ENCODE data around the gene ATP5F1E.

- TF ChIP-seq FOS (IDR thresholded peaks at IDR 0.05; ENCODE audit: low read depth, low read length), result no peak
- no peak for TF ChIP-seq CTCF (conservative IDR thresholded peaks at IDR 0.05; ENCODE audit: low read depth, low read length)
- TF ChIP-seq POLR2A (IDR thresholded peaks at IDR 0.05; ENCODE audit: low read depth, low read length), result no peak
- no peak for TF ChIP-seq RAD21 (IDR thresholded peaks at IDR 0.05; ENCODE audit: low read length)
Observed at GRCh38 chr20:58994390-58995159, 37.6 kb downstream of the ATP5F1E start.
